ENCODE data around the gene HSF4.

The HSF4 gene

GRCh38 chr16:67150833-67151396 lies 13.6 kb upstream of the HSF4 start, which contains the start of gene B3GNT9:
TSS of gene B3GNT9 (minus strand) at chr16:67150998. CDS start at chr16:67150485, 513 bp downstream.
- Histone ChIP-seq H3K27ac (ENCODE audit: low read length) (no peak within 1 kb of the TSS), H3K27me3 (ENCODE audit: control insufficient read depth, insufficient read depth, low read length) (peaks cover 72% of the 10 kb centered on the region), H3K4me1 (ENCODE audit: control insufficient read depth, low read depth, low read length) (no peaks in the 10 kb centered on the region), H3K9me3 (ENCODE audit: control insufficient read depth, low read depth, low read length) (no peaks in the 10 kb centered on the region), H3K4me3 (ENCODE audit: low read length) (peak within 1 kb of the TSS; percentile 70), H3K36me3 (ENCODE audit: control insufficient read depth, low read depth, low read length) (peaks cover 10% of the 10 kb centered on the region), H3K9ac (ENCODE audit: low read length) (no peak within 1 kb of the TSS)

GRCh38 chr16:67151431-67152097 lies 13.0 kb upstream of the HSF4 start:
- Histone ChIP-seq H3K9me3 (ENCODE audit: control insufficient read depth, low read depth, low read length) (no peaks in the 10 kb centered on the region), H3K36me3 (ENCODE audit: control insufficient read depth, low read depth, low read length) (peaks cover 7% of the 10 kb centered on the region), H3K4me3 (ENCODE audit: low read length) (peak overlapping the region; percentile 70), H3K27me3 (ENCODE audit: control insufficient read depth, insufficient read depth, low read length) (peaks cover 78% of the 10 kb centered on the region), H3K4me1 (ENCODE audit: control insufficient read depth, low read depth, low read length) (no peaks in the 10 kb centered on the region), H3K27ac (ENCODE audit: low read length) (no peak overlapping the region), H3K9ac (ENCODE audit: low read length) (no peak overlapping the region)

GRCh38 chr16:67154578-67155294 lies 9.8 kb upstream of the HSF4 start:
- peak overlapping the region; percentile 35 for H3K4me3 ChIP-seq (ENCODE audit: low read length)
- no peak overlapping the region for H3K9ac ChIP-seq (ENCODE audit: low read length)
- H3K27ac ChIP-seq (ENCODE audit: low read length): no peak overlapping the region
- no peaks in the 10 kb centered on the region for H3K9me3 ChIP-seq (ENCODE audit: control insufficient read depth, low read depth, low read length)
- peaks cover 100% of the 10 kb centered on the region for H3K27me3 ChIP-seq (ENCODE audit: control insufficient read depth, insufficient read depth, low read length)
- H3K36me3 ChIP-seq (ENCODE audit: control insufficient read depth, low read depth, low read length): no peaks in the 10 kb centered on the region
- no peaks in the 10 kb centered on the region for H3K4me1 ChIP-seq (ENCODE audit: control insufficient read depth, low read depth, low read length)

- no peaks in the 10 kb centered on the region for H3K9me3 ChIP-seq (ENCODE audit: control insufficient read depth, low read depth, low read length)
- no peaks in the 10 kb centered on the region for H3K4me1 ChIP-seq (ENCODE audit: control insufficient read depth, low read depth, low read length)
- no peak overlapping the region for H3K27ac ChIP-seq (ENCODE audit: low read length)
- no peak overlapping the region for H3K9ac ChIP-seq (ENCODE audit: low read length)
- H3K36me3 ChIP-seq (ENCODE audit: control insufficient read depth, low read depth, low read length): no peaks in the 10 kb centered on the region
- H3K27me3 ChIP-seq (ENCODE audit: control insufficient read depth, insufficient read depth, low read length): peaks cover 100% of the 10 kb centered on the region
- peak overlapping the region; percentile 35 for H3K4me3 ChIP-seq (ENCODE audit: low read length)
Measured at GRCh38 chr16:67155295-67156142, 9.0 kb upstream of the HSF4 start.

- H3K27ac ChIP-seq (ENCODE audit: low read length): no peak overlapping the region
- H3K9ac ChIP-seq (ENCODE audit: low read length): no peak overlapping the region
- no peaks in the 10 kb centered on the region for H3K9me3 ChIP-seq (ENCODE audit: control insufficient read depth, low read depth, low read length)
- H3K4me1 ChIP-seq (ENCODE audit: control insufficient read depth, low read depth, low read length): peaks cover 3% of the 10 kb centered on the region
- H3K4me3 ChIP-seq (ENCODE audit: low read length): no peak overlapping the region
- H3K27me3 ChIP-seq (ENCODE audit: control insufficient read depth, insufficient read depth, low read length): peaks cover 100% of the 10 kb centered on the region
- H3K36me3 ChIP-seq (ENCODE audit: control insufficient read depth, low read depth, low read length): no peaks in the 10 kb centered on the region
Measured at GRCh38 chr16:67156143-67156844, 8.3 kb upstream of the HSF4 start.

DNA sequence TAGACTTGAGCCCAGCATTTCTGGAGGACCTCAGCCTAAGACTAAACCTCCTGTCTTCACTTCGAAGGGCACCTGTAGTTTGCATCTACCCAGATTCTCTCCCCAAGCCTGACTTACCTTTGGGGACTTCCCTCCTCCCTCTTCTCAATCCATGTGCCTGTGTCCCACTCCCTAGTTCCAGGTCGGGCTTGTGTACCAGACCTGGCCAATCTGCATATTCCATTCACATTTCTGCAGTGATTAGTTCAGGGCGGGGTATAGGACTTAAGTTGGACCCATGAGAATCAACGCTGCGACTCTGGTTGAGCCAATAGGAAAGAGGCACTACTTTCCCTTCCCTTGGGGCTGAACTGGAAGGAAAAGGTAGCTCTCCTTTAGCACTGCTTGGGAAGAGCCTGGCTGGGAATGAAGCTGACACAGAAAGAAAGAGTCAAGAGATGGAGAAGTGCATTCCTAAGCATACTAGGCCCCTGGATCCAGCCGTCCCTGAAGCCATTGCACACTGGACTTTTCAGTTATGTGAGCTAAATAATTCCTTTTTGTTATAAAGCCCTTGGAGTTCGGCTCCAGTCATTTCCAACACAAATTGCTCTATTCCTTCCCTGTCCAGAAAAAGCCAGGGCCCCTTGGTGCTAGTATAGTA lies 7.3 kb upstream of the HSF4 start:
- Histone ChIP-seq H3K4me1 (ENCODE audit: control insufficient read depth, low read depth, low read length) (peaks cover 3% of the 10 kb centered on the region), H3K27me3 (ENCODE audit: control insufficient read depth, insufficient read depth, low read length) (peaks cover 100% of the 10 kb centered on the region), H3K4me3 (ENCODE audit: low read length) (no peak overlapping the region), H3K9ac (ENCODE audit: low read length) (no peak overlapping the region), H3K27ac (ENCODE audit: low read length) (no peak overlapping the region), H3K36me3 (ENCODE audit: control insufficient read depth, low read depth, low read length) (no peaks in the 10 kb centered on the region), H3K9me3 (ENCODE audit: control insufficient read depth, low read depth, low read length) (no peaks in the 10 kb centered on the region)

DNA sequence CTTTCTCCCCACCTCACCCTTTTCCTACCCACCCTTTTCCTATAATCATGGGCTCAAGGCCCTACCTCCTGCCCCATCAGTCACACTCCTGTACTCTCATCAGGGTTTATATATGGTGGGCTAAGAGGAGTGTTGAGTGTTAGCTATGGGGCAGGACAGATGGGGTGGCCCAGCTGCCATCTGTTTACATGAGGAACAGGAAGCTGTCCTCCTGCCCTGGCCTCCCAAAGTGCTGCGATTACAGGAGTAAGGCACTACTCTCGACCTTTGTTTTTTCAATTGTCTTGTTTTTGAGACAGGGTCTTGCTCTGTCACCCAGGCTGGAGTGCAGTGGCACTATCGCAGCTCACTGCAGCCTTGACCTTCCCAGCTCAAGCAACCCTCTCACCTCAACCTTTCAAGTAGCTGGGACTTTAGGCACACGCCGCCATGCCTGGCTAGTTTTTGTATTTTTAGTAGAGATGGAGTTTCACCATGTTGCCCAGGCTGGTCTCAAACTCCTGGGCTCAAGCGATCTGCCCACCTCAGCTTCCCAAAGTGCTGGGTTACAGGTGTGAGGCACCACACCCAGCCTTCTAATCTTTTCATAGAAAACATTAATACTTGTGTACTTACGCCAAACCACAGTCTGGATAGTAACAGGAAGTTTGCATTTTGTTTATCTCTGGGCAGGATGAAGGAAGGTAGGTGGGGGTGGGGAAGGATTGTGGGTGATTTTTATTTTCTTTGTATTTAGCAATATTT lies 6.5 kb upstream of the HSF4 start:
- Histone ChIP-seq H3K27me3 (ENCODE audit: control insufficient read depth, insufficient read depth, low read length) (peaks cover 100% of the 10 kb centered on the region), H3K4me1 (ENCODE audit: control insufficient read depth, low read depth, low read length) (peaks cover 3% of the 10 kb centered on the region), H3K4me3 (ENCODE audit: low read length) (no peak overlapping the region), H3K27ac (ENCODE audit: low read length) (no peak overlapping the region), H3K9me3 (ENCODE audit: control insufficient read depth, low read depth, low read length) (no peaks in the 10 kb centered on the region), H3K9ac (ENCODE audit: low read length) (no peak overlapping the region), H3K36me3 (ENCODE audit: control insufficient read depth, low read depth, low read length) (no peaks in the 10 kb centered on the region)

- Histone ChIP-seq H3K9me3 (ENCODE audit: control insufficient read depth, low read depth, low read length) (no peaks in the 10 kb centered on the region), H3K4me3 (ENCODE audit: low read length) (peak overlapping the region; percentile 54), H3K9ac (ENCODE audit: low read length) (no peak overlapping the region), H3K4me1 (ENCODE audit: control insufficient read depth, low read depth, low read length) (peaks cover 3% of the 10 kb centered on the region), H3K27ac (ENCODE audit: low read length) (no peak overlapping the region), H3K36me3 (ENCODE audit: control insufficient read depth, low read depth, low read length) (no peaks in the 10 kb centered on the region), H3K27me3 (ENCODE audit: control insufficient read depth, insufficient read depth, low read length) (peaks cover 100% of the 10 kb centered on the region)
Measured at GRCh38 chr16:67158637-67159600, 5.6 kb upstream of the HSF4 start.

DNA sequence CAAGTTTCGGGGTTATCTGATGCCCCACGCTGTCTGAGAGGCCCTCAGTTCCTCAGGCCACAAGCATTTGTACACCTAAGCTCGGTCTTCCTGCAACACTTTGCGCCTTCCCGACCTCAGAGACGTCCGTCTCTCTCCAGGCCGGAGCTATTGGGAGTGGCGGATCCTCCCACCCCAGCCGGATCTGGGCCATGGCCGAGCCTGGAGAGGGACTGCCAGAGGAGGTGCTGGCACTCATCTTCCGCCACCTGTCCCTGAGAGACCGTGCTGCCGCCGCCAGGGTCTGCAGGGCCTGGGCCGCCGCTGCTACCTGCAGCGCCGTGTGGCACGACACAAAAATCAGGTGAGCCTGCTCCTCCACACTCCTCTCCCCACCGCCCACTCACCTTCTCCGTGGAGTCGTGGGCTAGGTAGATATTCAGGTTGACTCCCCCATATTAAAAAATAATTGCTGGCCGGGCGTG lies 2.9 kb upstream of the HSF4 start:
- Histone ChIP-seq H3K36me3 (ENCODE audit: control insufficient read depth, low read depth, low read length) (no peaks in the 10 kb centered on the region), H3K27ac (ENCODE audit: low read length) (no peak overlapping the region), H3K4me1 (ENCODE audit: control insufficient read depth, low read depth, low read length) (peaks cover 3% of the 10 kb centered on the region), H3K9ac (ENCODE audit: low read length) (no peak overlapping the region), H3K4me3 (ENCODE audit: low read length) (no peak overlapping the region), H3K9me3 (ENCODE audit: control insufficient read depth, low read depth, low read length) (no peaks in the 10 kb centered on the region), H3K27me3 (ENCODE audit: control insufficient read depth, insufficient read depth, low read length) (peaks cover 100% of the 10 kb centered on the region)

Data from iPS-18a (cell line).